ENCODE results near the gene SHBG.

DNA sequence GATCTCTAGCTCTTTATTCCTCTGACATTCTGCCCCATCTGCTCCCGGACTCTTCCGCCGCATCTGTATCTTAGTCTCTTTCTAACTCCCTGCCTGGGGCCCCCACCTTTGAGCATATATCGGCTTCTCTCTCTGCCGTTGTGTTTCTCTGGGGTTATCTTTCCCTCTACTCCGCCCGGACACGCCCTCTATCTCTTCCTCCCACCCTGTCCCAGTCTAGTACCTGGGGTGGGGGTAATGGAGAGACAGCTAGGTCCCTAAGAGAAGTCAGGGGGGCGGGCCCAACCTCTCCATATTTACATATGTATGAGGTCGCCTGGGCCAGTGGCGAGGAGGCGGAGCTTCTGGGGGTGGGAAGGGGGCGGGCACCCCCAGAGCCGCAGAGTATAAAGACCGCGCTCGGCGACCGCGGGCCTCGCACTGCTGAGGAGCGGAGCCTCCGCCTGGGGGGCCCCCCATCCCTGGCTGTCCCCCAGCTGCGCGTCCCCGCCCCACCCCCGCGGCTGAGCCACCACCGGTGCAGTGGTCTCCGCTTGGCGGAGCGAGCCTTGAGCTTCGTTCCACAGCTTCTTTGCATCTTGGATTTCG is 20.7 kb downstream of the SHBG start, which contains the start of gene ATP1B2:
- TF ChIP-seq, protein P1, sequence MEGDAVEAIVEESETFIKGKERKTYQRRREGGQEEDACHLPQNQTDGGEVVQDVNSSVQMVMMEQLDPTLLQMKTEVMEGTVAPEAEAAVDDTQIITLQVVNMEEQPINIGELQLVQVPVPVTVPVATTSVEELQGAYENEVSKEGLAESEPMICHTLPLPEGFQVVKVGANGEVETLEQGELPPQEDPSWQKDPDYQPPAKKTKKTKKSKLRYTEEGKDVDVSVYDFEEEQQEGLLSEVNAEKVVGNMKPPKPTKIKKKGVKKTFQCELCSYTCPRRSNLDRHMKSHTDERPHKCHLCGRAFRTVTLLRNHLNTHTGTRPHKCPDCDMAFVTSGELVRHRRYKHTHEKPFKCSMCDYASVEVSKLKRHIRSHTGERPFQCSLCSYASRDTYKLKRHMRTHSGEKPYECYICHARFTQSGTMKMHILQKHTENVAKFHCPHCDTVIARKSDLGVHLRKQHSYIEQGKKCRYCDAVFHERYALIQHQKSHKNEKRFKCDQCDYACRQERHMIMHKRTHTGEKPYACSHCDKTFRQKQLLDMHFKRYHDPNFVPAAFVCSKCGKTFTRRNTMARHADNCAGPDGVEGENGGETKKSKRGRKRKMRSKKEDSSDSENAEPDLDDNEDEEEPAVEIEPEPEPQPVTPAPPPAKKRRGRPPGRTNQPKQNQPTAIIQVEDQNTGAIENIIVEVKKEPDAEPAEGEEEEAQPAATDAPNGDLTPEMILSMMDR (IDR thresholded peaks at IDR 0.05), result no peak
- no peak for TF ChIP-seq EP300 (IDR thresholded peaks at IDR 0.05; ENCODE audit: low read depth)
- TF ChIP-seq POLR2AphosphoS5 (IDR thresholded peaks at IDR 0.05), result no peak

Data from transverse colon (tissue), 4 donors.